Measurements from ENCODE around the gene SRD5A3.

- TF ChIP-seq, protein P1, sequence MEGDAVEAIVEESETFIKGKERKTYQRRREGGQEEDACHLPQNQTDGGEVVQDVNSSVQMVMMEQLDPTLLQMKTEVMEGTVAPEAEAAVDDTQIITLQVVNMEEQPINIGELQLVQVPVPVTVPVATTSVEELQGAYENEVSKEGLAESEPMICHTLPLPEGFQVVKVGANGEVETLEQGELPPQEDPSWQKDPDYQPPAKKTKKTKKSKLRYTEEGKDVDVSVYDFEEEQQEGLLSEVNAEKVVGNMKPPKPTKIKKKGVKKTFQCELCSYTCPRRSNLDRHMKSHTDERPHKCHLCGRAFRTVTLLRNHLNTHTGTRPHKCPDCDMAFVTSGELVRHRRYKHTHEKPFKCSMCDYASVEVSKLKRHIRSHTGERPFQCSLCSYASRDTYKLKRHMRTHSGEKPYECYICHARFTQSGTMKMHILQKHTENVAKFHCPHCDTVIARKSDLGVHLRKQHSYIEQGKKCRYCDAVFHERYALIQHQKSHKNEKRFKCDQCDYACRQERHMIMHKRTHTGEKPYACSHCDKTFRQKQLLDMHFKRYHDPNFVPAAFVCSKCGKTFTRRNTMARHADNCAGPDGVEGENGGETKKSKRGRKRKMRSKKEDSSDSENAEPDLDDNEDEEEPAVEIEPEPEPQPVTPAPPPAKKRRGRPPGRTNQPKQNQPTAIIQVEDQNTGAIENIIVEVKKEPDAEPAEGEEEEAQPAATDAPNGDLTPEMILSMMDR (IDR thresholded peaks at IDR 0.05) = no peak
- no peak for TF ChIP-seq POLR2A (IDR thresholded peaks at IDR 0.05)
- TF ChIP-seq POLR2AphosphoS5 (IDR thresholded peaks at IDR 0.05) = no peak
- no peak for TF ChIP-seq EP300 (IDR thresholded peaks at IDR 0.05)
Observed at GRCh38 chr4:55355555-55355954, 9.5 kb downstream of the SRD5A3 start.

Data from gastroesophageal sphincter (tissue), 3 donors.